HFF-Myc (cell line): ENCODE results near the gene PDP2.

Experiments used
- DNase-seq: peaks from one replicate; pipeline ENCODE4 v3.0.0-alpha.2; 2011; ENCODE audit warnings: low read depth; ENCODE audit errors: extremely low read depth
- H3K4me3 ChIP-seq: replicated peaks from 2 replicates; pipeline ENCODE4 v1.5.1; 2011; ENCODE audit warnings: low read depth, mild to moderate bottlenecking, control low read depth, low read length
- CTCF ChIP-seq: IDR thresholded peaks from 2 replicates; pipeline ENCODE4 v1.5.1; 2012; ENCODE audit warnings: mild to moderate bottlenecking, low read depth, low read length, control low read depth; ENCODE audit errors: missing control alignments

The PDP2 gene

GRCh38 chr16:66906916-66907836, 26.9 kb downstream of the PDP2 start:
- no peak for DNase-seq
- TF ChIP-seq CTCF = no peak
- H3K4me3 ChIP-seq = no peak overlapping the region

- no peak for TF ChIP-seq CTCF
- DNase-seq = no peak
- no peak overlapping the region for H3K4me3 ChIP-seq
These were observed 27.8 kb downstream of the PDP2 start for GRCh38 chr16:66908116-66908515.

GRCh38 chr16:66908762-66909559, 28.6 kb downstream of the PDP2 start:
- no peak for TF ChIP-seq CTCF
- no peak overlapping the region for H3K4me3 ChIP-seq
- DNase-seq = no peak

- no peak for DNase-seq
- TF ChIP-seq CTCF = no peak
- no peak overlapping the region for H3K4me3 ChIP-seq
These were observed 30.0 kb downstream of the PDP2 start for GRCh38 chr16:66910175-66910940.

- no peak for DNase-seq
- no peak for TF ChIP-seq CTCF
- H3K4me3 ChIP-seq = no peak overlapping the region
These were observed 30.8 kb downstream of the PDP2 start for GRCh38 chr16:66911112-66911511.

GRCh38 chr16:66911801-66912200, 31.5 kb downstream of the PDP2 start:
- no peak for DNase-seq
- TF ChIP-seq CTCF = no peak
- H3K4me3 ChIP-seq = no peak overlapping the region
